ENCODE measurements around the gene TBATA.

TBATA gene

DNA sequence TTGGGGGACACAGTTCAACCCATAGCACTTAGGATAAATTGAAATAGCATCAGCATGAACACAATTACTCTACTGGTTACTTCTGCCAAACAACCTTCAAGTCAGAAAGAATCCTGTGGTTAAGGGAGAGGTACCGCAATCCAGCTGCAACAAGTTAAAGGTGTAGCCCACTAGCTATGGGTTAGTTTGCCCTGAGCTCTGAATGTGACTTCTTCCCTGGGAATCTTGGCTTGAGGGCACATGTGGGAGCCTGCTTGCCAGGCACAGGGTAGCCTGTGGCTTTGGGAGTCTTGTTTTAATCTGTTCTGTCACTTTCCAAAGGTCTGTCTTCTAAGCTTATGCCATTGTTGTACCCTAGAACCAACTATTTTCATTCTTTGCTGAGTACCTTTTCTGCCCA, 21.7 kb upstream of the TBATA start:
- DNase-seq: no peak

DNA sequence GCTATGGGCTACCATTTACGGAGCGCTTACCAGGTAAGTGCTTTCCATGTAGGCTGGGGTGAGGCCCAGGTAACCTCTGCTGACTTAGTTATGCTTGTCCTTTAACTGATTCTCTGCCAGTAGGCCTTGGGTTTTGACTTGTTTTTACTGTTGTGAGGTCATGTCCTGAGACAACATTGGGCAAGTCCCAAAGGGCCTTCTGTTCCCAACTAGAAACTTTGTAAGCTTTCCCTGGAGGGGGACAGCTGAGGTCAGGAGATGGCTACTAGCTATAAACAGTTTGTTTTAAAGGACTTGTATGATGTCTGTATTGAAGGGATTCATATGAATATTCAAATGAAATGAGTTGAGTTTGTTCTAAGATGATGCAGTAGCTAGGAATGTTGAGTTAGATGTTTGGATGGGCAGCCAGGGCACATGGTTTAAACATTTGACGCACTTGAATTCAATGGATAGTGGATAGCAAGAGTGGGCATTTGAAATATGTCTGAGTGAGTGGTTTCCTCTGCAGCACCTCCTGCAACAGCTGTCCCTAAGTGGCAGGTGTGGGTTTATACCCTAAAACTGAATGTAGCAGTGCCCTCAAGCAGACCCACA, 20.5 kb upstream of the TBATA start:
- no peak for DNase-seq

DNA sequence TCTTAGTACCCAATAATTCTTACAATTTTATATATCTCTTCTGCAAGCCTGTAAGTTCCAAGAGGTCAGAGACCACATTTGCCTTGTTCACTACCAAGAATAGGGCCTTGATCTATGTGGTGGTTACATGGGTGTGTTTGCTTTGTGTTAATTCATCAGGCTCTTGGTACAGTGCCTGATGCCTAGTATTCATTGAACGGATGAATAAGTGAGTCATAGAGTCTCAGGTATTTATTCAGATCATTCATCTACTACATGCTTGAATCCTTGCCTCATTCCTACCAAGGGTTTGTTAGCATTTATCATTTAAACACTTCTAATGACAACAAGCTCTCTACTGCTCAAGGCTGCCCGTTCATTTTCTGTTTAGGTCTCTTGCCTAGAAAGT, 19.2 kb upstream of the TBATA start:
- DNase-seq: no peak

DNA sequence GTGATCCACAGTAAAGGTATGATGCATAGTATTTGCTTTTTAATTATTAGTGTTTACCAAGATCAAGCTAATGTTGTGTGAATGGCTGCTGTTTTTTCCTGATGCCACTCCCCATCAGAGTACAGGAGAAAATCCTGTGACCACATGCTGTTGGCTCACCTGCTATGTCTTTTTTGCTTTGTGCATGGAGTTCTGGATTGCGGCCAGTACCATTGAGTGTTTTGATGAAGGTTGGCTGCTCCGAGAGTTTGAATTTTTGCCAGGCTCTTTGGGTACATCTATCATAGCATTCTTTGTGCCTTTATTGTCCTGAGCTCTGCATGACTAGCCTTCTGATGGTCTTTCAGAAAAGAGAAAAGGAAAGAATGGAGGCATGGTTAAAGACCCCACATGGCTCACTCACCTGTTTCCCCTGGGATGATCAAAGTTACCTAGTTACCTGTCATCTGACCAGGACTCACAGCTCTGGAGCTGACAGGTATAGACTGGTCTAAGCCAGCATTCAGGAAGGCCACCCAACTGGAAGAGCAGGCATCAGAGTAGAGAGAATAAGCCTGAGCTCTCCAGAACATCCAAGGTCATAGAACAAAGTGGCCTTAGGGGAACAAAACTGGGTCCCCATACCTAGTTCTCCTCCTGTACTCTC, 18.7 kb upstream of the TBATA start:
- DNase-seq: peak; percentile 78

DNA sequence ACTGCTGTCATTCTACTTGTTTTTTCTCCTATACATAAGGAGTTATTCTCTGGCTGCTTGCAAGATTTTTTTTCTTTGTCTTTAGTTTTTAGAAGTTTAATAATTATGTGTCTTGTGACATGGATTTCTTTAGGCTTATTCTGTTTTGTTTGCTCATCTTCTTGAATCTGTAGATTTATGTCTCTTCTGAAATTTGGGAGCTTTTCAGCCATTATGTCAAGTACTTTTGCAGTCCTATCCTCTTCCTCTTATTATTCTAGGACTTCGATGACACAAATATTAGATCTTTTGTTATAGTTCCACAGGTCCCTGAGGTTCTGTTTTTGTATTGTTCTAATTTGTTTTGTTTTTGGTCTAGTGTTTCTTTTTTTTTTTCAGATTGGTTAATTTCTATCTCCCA, 16.7 kb upstream of the TBATA start:
- DNase-seq: no peak

DNA sequence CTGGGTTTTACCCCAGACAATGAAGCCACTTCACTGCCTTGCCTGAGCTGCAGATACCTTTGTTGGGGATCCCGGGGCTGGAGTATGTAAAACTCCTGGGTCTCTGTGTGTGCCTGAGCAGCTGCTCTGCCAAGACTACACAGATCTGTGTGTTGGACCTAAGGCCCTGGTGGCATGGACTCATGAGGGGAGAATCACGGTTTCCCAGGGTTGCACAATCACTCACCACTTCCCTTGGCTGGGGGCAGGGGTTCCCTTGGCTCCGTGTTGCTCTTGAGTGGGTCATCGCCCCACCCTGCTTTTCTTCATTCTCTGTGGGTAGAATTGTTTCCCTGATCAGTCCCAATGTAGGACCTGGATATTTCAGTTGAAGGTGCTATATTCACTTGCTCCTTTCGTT, 13.9 kb upstream of the TBATA start:
- DNase-seq: no peak

DNA sequence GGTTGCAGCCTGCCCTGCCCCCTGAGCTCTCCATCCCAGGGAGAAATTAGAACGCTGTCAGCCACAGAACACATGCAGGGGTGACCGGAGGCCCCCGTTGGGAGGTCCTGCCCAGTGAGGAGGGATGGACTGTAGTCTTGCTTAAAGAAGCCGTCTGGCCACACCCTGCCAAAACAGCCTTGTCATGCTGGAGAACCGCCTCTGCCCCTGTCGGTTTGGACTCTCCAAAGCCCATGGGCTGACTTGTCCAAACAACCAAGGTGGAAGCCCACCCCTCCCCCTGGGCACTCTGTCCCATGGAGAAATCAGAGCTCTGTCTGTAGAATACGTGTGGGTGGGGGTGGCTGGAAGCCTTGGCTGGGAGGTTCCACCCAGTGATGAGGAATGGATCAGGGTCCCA, 12.7 kb upstream of the TBATA start:
- DNase-seq: no peak

DNA sequence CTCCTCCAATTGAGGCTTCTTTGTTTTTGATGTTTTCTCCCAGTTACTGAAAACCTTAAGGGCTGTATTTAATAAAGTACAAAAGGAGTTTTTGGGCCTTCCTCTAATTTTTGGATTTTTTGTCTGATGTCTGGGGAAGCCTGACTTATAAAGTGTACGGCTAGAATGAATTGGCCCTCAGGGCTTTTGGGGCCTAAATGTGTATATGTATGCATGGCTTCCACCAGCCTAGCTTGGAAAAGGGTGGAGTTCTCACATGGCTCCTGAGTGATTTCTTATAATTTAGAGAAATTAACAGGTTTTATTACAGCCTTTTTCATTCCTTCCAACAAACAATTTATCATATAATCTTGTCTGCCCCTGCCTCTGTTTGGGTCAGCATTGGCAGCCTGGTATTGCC, 10.4 kb upstream of the TBATA start:
- no peak for DNase-seq

DNA sequence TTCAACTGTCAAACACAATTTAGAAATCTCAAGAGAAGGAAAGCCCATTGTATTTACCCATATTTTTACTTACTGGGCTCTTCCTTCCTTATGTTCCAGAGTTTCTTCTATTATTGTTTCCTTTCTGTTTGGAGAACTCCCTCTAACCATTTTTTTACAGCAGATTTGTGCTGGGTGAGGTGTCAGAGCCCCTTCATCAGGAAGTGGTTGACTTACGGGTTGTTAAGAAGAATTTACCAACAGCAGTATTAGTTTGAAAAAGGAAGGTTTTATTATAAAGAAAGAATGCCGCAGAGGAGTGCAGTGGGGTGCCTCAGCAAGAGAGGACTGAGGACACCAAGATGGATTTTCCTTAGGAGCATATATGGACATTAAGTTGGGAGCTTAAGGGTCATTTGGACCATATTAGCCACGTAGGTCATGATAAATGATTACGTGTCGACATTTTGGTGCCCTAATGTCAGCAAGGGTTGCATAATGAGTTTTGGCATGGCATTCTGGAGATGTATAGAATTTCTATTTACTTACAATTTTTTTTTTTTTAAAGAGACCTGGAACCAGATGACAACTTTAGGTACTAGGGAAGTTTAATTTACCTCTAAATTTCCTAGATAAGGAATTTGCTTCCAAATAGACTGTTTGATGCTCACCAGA, 6.3 kb upstream of the TBATA start:
- DNase-seq: no peak

DNA sequence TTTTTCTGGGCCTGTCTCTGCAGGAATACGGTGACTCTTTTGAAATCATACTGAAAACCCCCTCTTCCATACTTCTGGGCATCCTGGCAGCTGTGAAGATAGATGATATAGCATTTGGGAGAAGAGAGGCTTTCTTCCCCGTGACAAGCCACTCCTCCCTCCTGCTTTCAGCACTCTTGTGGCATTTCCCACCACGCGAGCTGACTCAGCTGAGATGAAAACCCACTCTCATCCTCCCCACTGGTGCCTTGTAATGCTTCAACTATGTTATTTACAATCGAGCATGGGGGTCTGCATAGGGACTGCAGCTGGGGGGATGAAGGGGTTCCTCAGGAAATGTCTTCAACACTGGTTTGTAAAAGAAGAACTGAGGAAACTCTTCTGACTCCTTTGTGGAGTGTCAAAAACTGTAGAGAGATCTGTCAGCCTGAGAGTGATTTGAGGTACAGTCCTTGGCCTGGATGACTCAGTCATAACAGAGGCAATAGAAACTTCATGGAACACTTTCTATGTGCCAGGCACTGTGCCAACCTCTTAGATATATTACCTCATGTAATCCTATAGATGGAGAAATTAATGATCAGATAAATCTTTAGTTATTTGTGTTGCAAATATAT, 1.7 kb upstream of the TBATA start:
- no peak for DNase-seq

DNA sequence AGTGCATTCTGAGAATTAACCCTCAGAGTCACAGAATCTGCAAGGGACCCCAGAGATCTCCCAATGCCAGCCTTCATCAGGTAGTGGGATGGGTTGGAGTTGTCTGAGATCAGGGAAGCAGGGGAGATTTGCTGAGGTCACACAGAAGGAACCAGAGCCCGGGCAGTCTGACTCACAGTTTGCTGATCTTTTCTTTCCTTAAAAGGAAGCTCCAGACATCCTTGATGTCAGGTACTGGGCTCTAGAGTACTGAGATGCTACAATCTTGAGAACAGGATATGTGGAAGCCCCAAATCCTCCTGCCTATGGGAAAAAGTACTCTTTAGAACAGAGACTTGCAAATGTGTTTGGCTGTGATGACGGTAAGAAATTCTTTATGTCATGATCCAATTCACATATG, 706 bp downstream of the TBATA start:
- no peak for DNase-seq

DNA sequence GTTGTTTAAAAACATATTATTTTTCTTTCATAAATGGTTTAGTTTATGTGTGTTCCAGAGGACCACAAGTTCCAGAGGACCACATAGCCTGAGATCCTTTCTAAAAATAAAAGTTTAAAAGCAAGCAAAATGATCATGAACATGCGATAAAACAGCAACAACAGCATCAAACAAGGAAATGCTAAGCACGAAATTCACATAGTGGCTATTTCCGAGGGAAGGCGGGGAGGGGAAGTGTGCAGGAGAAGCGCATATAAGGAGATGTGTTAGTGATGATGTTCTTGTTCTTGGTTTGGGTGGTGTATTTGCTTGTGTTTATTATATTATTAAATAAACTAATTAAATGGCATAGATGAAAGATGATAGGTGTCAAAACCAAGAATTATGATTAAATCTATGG, 1.2 kb downstream of the TBATA start:
- DNase-seq: no peak

DNA sequence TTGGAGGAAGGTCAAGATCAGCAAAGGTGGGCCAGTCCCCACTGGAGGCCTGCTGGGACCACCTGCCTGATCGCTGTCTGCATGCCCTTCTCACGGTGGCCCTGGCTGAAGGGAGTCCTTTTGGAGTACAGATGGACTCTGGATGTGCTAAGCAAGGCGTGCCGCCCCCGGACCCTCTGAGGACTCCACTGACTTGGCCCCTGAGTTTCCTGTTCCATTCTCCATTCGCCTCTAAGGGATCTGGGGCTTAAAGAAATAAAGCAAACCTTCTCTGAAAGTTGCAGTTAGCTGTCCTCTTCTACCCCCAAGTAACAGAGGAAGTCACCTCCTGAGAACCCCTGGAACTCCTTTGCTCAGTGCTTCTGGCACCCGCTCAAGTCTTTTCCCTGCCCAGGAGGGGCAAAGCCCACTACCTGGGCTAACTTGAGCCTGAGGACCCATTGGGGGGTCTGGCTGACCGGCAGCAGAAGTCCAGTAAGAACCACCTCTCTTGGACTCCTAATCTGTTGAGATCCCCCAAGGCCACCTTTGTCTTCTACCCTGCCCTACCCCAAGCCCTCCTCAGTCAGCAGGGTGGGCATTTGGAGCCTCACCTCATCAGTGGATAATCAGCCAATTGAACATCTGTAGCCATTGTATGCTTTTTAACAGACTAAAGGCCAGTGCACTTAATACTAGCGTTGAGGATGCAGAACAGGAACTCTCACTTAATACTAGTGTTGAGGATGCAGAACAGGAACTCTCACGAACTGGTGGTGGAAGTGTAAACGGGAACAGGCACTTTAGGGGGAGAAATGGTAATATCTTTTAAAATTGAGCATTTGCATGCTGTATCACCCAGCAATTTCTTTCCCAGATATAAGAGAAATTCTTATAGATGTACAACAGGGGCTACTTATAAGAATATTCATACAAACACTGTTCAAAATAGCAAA, 2.2 kb downstream of the TBATA start:
- no peak for DNase-seq

DNA sequence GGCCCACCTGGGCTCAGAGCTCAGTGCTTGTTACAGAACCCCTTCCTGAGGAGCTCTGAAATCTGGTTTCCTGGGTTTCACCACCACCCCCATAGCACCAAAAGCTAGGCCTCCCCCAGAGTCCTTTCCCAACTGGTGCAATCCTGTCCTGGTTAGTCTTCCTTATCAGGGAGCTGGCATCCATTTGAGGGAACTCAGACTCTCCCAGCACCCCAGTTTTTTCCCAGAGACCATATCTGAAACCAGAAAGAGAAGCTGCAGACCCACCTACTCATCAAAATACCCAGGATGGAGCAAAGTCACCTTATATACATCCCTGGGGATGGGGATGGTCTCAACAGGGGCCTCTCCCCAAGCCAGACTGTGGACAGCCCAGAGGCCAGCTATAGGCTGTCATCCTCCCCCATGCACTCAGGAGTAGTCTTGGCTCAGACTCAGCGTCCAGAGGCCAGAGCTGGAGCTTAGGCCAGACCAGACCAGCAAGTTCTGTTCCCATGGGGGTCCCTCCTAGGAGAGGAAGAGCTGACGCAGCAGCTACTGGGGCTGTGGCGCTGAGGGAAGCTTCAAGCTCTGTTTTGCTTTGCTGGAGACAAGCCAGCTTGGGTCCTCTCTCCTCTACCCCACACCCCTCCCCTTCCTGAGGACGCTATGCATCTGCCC, 3.0 kb downstream of the TBATA start:
- DNase-seq: no peak

DNA sequence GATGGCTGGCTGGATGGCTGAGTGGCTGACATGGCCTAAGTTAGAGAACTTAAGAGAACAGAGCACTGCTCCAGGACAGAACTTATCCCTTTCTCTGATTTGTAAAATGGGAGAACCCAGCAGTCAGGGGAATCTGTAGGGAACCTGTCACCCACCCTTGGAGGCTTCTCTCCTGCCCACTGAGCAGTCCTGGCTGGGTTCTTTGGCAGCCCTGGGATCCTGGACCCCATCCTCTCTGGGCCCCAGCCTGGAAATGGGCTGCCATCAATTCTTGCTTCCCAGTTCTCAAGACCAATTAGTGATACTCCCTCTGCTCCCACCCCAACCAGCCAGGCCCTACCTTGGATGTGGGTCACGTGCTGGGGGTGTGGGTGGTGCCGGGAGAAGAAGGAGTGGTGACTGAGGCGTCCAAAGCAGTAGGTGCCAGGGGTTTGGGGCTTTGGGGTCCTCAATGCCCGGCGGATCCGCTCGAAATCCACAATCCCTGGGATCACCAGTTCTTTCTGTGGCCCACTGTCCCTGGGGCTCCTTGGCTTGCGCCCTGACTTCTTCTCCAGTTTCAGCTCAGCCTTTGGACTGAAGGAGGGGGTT, 3.6 kb downstream of the TBATA start:
- DNase-seq: no peak

DNA sequence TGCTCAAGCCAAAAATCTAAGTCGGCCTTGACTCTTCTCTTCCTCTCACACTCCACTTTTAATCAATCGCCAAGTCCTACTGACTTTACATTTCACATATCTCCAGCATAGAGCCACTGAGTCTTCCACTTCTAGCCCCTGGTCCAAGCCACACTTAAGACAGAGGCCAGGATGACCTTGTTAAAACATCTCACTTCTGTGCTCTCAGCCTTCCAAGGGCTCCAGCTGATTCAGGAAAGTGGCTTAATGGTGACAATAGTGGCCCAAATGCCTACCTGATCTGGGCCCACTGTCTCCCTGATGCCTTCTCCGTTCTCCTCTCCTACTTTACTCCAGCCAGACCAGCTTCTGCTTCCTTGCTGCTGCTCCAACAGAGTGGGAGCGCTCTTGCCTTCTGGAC, 4.4 kb downstream of the TBATA start:
- no peak for DNase-seq

DNA sequence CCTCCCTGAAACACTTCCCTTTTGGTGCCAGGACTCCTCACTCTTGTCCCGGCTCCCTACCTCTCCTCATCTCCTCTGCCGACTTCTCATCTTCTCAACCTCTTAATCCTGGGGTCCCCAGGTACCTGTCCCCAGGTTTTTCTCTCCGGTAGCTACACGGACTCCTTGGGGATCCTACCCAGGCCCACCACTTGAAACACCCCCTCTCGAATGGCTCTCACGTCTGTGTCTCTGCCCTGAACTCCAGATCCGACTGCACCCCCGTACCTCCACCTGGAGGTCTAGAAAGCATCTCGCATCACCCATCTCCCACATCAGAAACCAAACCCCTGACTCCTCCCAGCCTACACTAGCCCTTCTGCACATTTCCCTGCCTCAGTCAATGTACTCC, 4.8 kb downstream of the TBATA start:
- DNase-seq: no peak

DNA sequence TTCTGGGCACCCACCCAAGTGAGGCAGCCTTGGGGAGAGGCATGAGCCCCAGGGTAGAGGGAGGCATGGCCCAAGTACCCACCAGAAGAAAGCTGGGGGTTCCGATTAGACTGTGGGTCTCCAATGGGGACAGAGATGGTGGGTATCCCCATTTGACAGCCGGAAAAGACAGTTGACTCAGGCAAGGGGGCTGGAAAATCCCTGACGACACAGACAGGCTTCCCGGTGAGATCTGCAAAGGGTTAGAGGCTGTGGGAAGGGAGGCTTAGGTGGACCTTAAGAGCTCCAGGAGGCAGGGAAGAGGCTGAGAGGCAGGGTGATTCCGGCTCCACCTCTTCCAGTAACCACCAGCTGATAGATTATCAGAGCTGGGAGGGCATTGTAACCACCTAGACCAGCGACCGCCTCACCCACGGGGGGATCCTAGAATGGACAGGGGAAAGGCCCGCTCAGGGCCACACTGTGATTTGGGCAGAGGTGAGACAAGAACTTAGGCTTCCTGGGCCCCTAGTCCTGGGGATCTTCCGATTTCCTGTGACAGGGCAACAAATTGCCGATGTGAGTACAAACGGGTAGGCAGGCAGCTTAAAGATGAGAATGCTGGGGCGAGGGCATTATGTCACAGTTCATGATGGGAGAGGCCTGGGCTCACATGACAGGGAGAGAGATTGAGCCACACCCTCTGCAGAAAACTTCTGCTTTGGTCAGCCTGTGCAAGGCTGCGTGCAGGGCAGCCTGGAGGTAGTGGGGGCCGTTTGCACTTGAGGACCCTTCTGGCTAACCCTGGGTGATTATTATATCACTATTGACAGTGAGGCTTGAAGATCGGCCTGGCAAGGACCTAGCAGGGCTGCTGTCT, 5.4 kb downstream of the TBATA start:
- DNase-seq: no peak

DNA sequence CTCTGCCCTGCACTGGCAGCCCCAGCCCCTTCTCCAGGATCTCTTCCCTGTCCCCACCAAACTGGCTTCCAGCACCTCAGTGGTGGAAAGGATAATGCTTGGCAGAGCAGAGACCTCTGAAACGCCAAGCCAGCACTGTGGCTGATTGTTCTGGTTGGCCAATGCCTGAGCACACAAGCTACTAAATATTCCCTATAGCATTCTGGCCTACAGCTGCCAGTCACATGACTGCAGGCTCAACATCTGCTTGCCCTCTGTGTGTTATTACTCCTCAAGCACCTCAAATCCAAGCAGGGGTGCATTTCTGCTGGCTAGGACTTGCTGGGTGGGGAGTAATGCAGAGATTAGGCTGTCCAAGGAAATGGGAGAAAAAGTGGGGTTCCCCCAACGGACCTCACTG, 6.1 kb downstream of the TBATA start:
- no peak for DNase-seq

DNA sequence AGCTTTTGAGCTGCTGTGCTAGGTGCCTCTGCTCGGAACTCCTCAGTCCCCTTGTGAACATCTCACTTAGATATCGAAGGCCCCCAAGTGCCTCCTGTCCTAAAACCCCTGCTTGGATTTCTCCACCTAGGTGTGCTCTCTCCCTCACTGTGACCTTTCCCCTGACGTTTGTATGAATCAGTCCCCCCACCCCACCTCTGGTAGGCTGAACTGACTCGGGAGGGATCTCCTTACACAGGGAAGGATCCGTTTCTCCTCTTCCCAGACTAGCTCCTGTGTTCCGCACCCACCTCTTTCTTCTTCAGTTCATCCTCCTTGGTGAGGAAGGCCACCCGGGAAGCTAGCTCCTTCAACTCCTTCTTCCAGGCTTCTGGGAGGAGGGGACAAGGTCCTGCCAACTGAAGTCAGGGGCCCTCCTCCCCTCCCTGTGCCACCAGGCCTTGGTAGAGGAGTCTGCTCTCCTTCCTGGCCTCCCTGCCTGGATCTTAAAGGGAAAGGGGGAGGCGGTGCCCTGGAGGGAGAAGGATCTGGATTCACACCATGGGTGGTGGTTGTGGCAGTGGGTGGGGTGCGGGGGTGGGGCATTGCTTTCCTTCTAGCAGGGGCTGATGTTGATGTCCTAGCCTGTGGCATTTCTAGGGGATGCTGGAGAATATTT, 6.8 kb downstream of the TBATA start:
- no peak for DNase-seq

All from NCI-H1105 (cell line).